ENCODE measurements around the gene MR1. TPM values are rescaled to one million over a fixed set of nuclear protein-coding genes. Genes with fewer than 3 reads are reported as not detected.

The MR1 gene
- total and polyA plus RNA-seq, 9 of the 15 experiments (the other 6 are each of a cell fraction or from before 2014, with no cell fraction given): 9.7 to 21.7 (median 15.6) TPM

GRCh38 chr1:181106479-181106878, 72.7 kb downstream of the MR1 start (continued):
- TF ChIP-seq ZNF318 (IDR thresholded peaks at IDR 0.05; ENCODE audit: borderline replicate concordance in 1 of 2, low read depth in 1 of 2): no peak
- no peak for TF ChIP-seq ZNF140 (CRISPR knock-in tag; IDR thresholded peaks at IDR 0.05)
- TF ChIP-seq L3MBTL2 (IDR thresholded peaks at IDR 0.05): no peak
- TF ChIP-seq TFE3 (CRISPR knock-in tag; IDR thresholded peaks at IDR 0.05): no peak
- no peak for TF ChIP-seq PHF21A (IDR thresholded peaks at IDR 0.05; ENCODE audit: borderline replicate concordance, low read depth)
- no peak for TF ChIP-seq KLF6 (CRISPR knock-in tag; IDR thresholded peaks at IDR 0.05; ENCODE audit: borderline replicate concordance)
- no peak for TF ChIP-seq E2F1 (CRISPR knock-in tag; IDR thresholded peaks at IDR 0.05)
- TF ChIP-seq TCFL5 (CRISPR knock-in tag; conservative IDR thresholded peaks at IDR 0.05): no peak
- TF ChIP-seq ZNF146 (CRISPR knock-in tag; IDR thresholded peaks at IDR 0.05; ENCODE audit: unreplicated experiment): no peak
- TF ChIP-seq BMI1 (IDR thresholded peaks at IDR 0.05; ENCODE audit: low read length): no peak
